ENCODE measurements around the gene SLC17A2.
"Not testable (repeated sequence)": the region's sequence is repeated elsewhere in the genome, so short reads cannot be mapped to it uniquely, and the experiment has no call there.

Gene SLC17A2

DNA sequence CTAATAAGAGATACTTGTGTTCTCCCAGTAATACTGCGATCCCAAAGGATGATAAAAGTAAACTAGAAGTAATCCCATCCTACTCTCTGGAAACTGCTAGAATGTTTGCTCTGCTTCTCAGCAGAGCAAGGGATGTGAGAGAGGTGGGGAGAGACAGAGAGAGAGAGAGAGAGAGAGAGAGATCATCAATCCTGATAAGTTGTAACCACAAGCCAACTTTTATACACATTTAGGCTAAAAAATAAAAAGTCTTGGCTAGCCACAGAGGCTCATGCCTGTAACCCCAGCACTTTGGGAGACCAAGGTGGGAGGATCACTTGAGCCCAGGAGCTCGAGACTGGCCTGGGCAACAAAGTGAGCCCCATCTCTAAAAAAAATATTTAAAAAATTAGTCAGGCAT is 16.1 kb upstream of the SLC17A2 start:
- H3K18ac ChIP-seq (ENCODE audit: low read depth in 1 of 2, low read length in 2 of 2) = no peak overlapping the region
- DNase-seq = no peak

DNA sequence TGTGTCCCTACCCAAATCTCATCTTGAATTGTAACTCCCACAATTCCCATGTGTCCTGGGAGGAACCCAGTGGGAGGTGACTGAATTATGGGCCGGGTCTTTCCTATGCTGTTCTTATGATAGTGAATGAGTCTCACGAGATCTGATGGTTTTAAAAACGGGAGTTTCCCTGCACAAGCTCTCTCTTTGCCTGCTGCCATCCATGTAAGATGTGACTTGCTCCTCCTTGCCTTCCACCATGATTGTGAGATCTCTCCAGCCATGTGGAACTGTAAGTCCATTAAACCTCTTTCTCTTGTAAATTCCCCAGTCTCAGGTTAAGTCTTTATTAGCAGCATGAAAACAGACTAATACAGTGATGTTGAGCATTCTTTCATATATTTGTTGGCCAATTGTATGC is 15.2 kb upstream of the SLC17A2 start:
- 95% methylated on average over 3 of the region's 3 CpGs for WGBS
- H2BK12ac ChIP-seq (ENCODE audit: low read length in 2 of 2); H4K91ac ChIP-seq (ENCODE audit: low read length); H4K8ac ChIP-seq (ENCODE audit: low read length); H3K4ac ChIP-seq (ENCODE audit: low read depth in 1 of 2, low read length in 2 of 2); H2BK5ac ChIP-seq (ENCODE audit: low read depth, low read length, poor library complexity, severe bottlenecking); H3K14ac ChIP-seq (ENCODE audit: low read length in 2 of 2); H3K36me3 ChIP-seq (ENCODE audit: control insufficient read depth in 1 of 2, insufficient read depth in 2 of 2, low read depth in 1 of 2, low read length in 2 of 2); H3K79me1 ChIP-seq (replicated peaks; ENCODE audit: low read length, poor library complexity, severe bottlenecking); H3K27me3 ChIP-seq (ENCODE audit: control insufficient read depth in 1 of 2, insufficient read depth in 1 of 2, low read length in 2 of 2); H3K23ac ChIP-seq (ENCODE audit: low read length in 2 of 2); H2AK5ac ChIP-seq (ENCODE audit: low read length, severe bottlenecking); H2BK120ac ChIP-seq (ENCODE audit: low read depth, low read length); H3K4me3 ChIP-seq (ENCODE audit: insufficient read depth in 1 of 2, low read depth in 1 of 2, low read length in 2 of 2); H3K27ac ChIP-seq (ENCODE audit: low read length, poor library complexity, severe bottlenecking); H3K9ac ChIP-seq (ENCODE audit: low read length); H3K9me3 ChIP-seq (ENCODE audit: control insufficient read depth, low read length); H3K4me1 ChIP-seq (ENCODE audit: control insufficient read depth, insufficient read depth, low read depth, low read length); H2BK15ac ChIP-seq (ENCODE audit: low read depth, poor library complexity, severe bottlenecking); DNase-seq; H2AFZ ChIP-seq (ENCODE audit: low read depth, low read length); H3K18ac ChIP-seq (ENCODE audit: low read depth in 1 of 2, low read length in 2 of 2); H3K4me2 ChIP-seq (ENCODE audit: low read length, poor library complexity, severe bottlenecking): not testable (repeated sequence)

More for the DNA sequence above, 16.1 kb upstream of the SLC17A2 start:
- Histone ChIP-seq H3K27me3 (ENCODE audit: control insufficient read depth in 1 of 2, insufficient read depth in 1 of 2, low read length in 2 of 2) (no peaks in the 10 kb centered on the region), H3K4me2 (ENCODE audit: low read length, poor library complexity, severe bottlenecking) (no peak overlapping the region), H3K4me1 (ENCODE audit: control insufficient read depth, insufficient read depth, low read depth, low read length) (no peaks in the 10 kb centered on the region), H2BK120ac (ENCODE audit: low read depth, low read length) (no peak overlapping the region), H3K79me1 (replicated peaks; ENCODE audit: low read length, poor library complexity, severe bottlenecking) (no peaks in the 10 kb centered on the region), H3K4ac (ENCODE audit: low read depth in 1 of 2, low read length in 2 of 2) (no peak overlapping the region), H2BK15ac (ENCODE audit: low read depth, poor library complexity, severe bottlenecking) (no peak overlapping the region), H4K8ac (ENCODE audit: low read length) (no peak overlapping the region), H3K9me3 (ENCODE audit: control insufficient read depth, low read length) (no peaks in the 10 kb centered on the region), H3K14ac (ENCODE audit: low read length in 2 of 2) (no peak overlapping the region), H2AFZ (ENCODE audit: low read depth, low read length) (no peak overlapping the region), H3K36me3 (ENCODE audit: control insufficient read depth in 1 of 2, insufficient read depth in 2 of 2, low read depth in 1 of 2, low read length in 2 of 2) (no peaks in the 10 kb centered on the region), H2AK5ac (ENCODE audit: low read length, severe bottlenecking) (no peak overlapping the region), H2BK12ac (ENCODE audit: low read length in 2 of 2) (no peak overlapping the region), H3K9ac (ENCODE audit: low read length) (no peak overlapping the region), H3K23ac (ENCODE audit: low read length in 2 of 2) (no peak overlapping the region), H3K27ac (ENCODE audit: low read length, poor library complexity, severe bottlenecking) (no peak overlapping the region), H3K4me3 (ENCODE audit: insufficient read depth in 1 of 2, low read depth in 1 of 2, low read length in 2 of 2) (no peak overlapping the region), H4K91ac (ENCODE audit: low read length) (no peak overlapping the region), H2BK5ac (ENCODE audit: low read depth, low read length, poor library complexity, severe bottlenecking) (no peak overlapping the region)
- 88% methylated on average over 1 of the region's 2 CpGs for WGBS

DNA sequence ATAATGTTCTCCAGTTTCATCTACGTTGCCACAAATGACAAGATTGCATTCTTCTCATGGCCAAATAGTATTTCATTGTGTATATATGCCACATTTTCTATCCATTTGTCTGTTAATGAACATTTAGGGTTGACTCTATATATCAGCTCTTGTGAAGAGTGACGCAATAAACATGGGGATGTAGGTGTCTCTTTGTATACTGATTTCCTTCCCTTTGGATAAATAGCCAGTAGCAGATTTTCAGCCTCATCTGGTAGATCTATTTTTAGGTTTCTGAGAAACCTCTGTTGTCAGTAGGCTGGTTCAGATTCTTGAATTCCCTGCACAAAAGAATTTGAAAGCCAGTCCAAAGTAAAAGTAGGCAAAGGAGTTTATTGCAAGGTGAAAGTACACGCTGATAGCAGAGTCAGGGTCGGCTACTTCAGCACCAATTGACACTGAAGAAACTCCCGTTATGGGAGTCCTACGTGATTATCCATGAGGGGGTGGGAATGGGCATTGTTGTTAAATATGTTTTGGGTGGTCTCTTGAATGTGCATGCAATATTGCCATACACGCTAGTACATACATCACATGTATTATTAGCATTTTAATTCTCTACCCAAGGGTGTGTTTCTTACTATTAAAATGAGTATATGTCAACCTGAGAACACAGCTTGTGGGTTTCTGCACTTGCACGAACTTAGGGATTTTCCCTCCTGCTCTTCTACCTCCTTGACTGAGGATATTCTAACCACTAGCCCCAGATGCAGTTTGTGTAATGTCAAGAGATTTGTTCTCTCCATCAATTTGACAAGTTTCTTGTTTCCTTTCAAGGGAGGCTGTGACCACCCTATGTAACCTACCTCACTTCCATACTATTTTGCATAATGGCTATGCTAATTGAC is 14.4 kb upstream of the SLC17A2 start:
- Histone ChIP-seq H3K9me3 (ENCODE audit: control insufficient read depth, low read length) (no peaks in the 10 kb centered on the region), H2BK5ac (ENCODE audit: low read depth, low read length, poor library complexity, severe bottlenecking) (no peak overlapping the region), H3K4me3 (ENCODE audit: insufficient read depth in 1 of 2, low read depth in 1 of 2, low read length in 2 of 2) (no peak overlapping the region), H2BK12ac (ENCODE audit: low read length in 2 of 2) (no peak overlapping the region), H3K23ac (ENCODE audit: low read length in 2 of 2) (no peak overlapping the region), H3K4me2 (ENCODE audit: low read length, poor library complexity, severe bottlenecking) (no peak overlapping the region), H2BK120ac (ENCODE audit: low read depth, low read length) (no peak overlapping the region), H3K4me1 (ENCODE audit: control insufficient read depth, insufficient read depth, low read depth, low read length) (no peaks in the 10 kb centered on the region), H3K9ac (ENCODE audit: low read length) (no peak overlapping the region), H3K4ac (ENCODE audit: low read depth in 1 of 2, low read length in 2 of 2) (no peak overlapping the region), H3K27ac (ENCODE audit: low read length, poor library complexity, severe bottlenecking) (no peak overlapping the region), H3K18ac (ENCODE audit: low read depth in 1 of 2, low read length in 2 of 2) (no peak overlapping the region), H2AFZ (ENCODE audit: low read depth, low read length) (no peak overlapping the region), H3K79me1 (replicated peaks; ENCODE audit: low read length, poor library complexity, severe bottlenecking) (no peaks in the 10 kb centered on the region), H2BK15ac (ENCODE audit: low read depth, poor library complexity, severe bottlenecking) (no peak overlapping the region), H2AK5ac (ENCODE audit: low read length, severe bottlenecking) (no peak overlapping the region), H4K91ac (ENCODE audit: low read length) (no peak overlapping the region), H4K8ac (ENCODE audit: low read length) (no peak overlapping the region), H3K14ac (ENCODE audit: low read length in 2 of 2) (no peak overlapping the region), H3K27me3 (ENCODE audit: control insufficient read depth in 1 of 2, insufficient read depth in 1 of 2, low read length in 2 of 2) (no peaks in the 10 kb centered on the region), H3K36me3 (ENCODE audit: control insufficient read depth in 1 of 2, insufficient read depth in 2 of 2, low read depth in 1 of 2, low read length in 2 of 2) (no peaks in the 10 kb centered on the region)
- 92% methylated on average over 6 of the region's 8 CpGs for WGBS
- no peak for DNase-seq

DNA sequence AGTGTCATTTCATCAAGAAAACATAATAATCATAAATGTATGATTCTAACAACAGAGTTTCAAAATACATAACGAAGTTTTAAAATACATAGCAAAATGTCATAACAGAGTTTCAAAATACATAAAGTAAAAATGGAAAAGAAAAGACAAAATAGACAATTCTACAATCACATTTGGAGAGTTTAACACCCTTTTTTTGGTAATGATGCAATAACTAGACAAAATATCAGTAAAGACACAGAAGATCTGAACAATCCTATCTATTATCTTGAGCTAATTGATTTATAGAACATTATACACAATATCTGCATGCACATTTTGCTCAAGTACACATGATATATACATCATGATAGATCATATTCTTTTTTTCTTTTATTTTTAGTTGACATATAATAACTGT is 13.4 kb upstream of the SLC17A2 start:
- no peak overlapping the region for H4K91ac ChIP-seq (ENCODE audit: low read length)
- no peaks in the 10 kb centered on the region for H3K27me3 ChIP-seq (ENCODE audit: control insufficient read depth in 1 of 2, insufficient read depth in 1 of 2, low read length in 2 of 2)
- H3K23ac ChIP-seq (ENCODE audit: low read length in 2 of 2) = no peak overlapping the region
- H2AFZ ChIP-seq (ENCODE audit: low read depth, low read length) = no peak overlapping the region
- H3K18ac ChIP-seq (ENCODE audit: low read depth in 1 of 2, low read length in 2 of 2) = no peak overlapping the region
- no peak overlapping the region for H3K27ac ChIP-seq (ENCODE audit: low read length, poor library complexity, severe bottlenecking)
- H3K4me3 ChIP-seq (ENCODE audit: insufficient read depth in 1 of 2, low read depth in 1 of 2, low read length in 2 of 2) = no peak overlapping the region
- WGBS = no CpG with 5 or more reads among the region's 1 CpG
- H3K9me3 ChIP-seq (ENCODE audit: control insufficient read depth, low read length) = no peaks in the 10 kb centered on the region
- H2BK15ac ChIP-seq (ENCODE audit: low read depth, poor library complexity, severe bottlenecking) = no peak overlapping the region
- H3K9ac ChIP-seq (ENCODE audit: low read length) = no peak overlapping the region
- no peak overlapping the region for H2BK12ac ChIP-seq (ENCODE audit: low read length in 2 of 2)
- no peak overlapping the region for H2BK120ac ChIP-seq (ENCODE audit: low read depth, low read length)
- H3K4me2 ChIP-seq (ENCODE audit: low read length, poor library complexity, severe bottlenecking) = no peak overlapping the region
- H3K79me1 ChIP-seq (replicated peaks; ENCODE audit: low read length, poor library complexity, severe bottlenecking) = no peaks in the 10 kb centered on the region
- no peak overlapping the region for H4K8ac ChIP-seq (ENCODE audit: low read length)
- H3K36me3 ChIP-seq (ENCODE audit: control insufficient read depth in 1 of 2, insufficient read depth in 2 of 2, low read depth in 1 of 2, low read length in 2 of 2) = no peaks in the 10 kb centered on the region
- no peak overlapping the region for H3K14ac ChIP-seq (ENCODE audit: low read length in 2 of 2)
- H2AK5ac ChIP-seq (ENCODE audit: low read length, severe bottlenecking) = no peak overlapping the region
- H3K4me1 ChIP-seq (ENCODE audit: control insufficient read depth, insufficient read depth, low read depth, low read length) = no peaks in the 10 kb centered on the region
- no peak for DNase-seq
- H3K4ac ChIP-seq (ENCODE audit: low read depth in 1 of 2, low read length in 2 of 2) = no peak overlapping the region
- no peak overlapping the region for H2BK5ac ChIP-seq (ENCODE audit: low read depth, low read length, poor library complexity, severe bottlenecking)

Data from mesenchymal stem cell (in vitro differentiated cells and primary cell).